ENCODE measurements around the gene ANKRD65.

GRCh38 chr1:1374929-1375662, 46.0 kb downstream of the ANKRD65 start, which contains the start of gene AURKAIP1:
- TF ChIP-seq CTCF (IDR thresholded peaks at IDR 0.05 in 8 of 11, conservative IDR thresholded peaks at IDR 0.05 in 3 of 11): peak in 9 of 11 experiments; percentile 13 to 71 (median 53)
- peak; percentile 91 to 96 (median 94) for TF ChIP-seq POLR2AphosphoS5 (IDR thresholded peaks at IDR 0.05)
- peak in 1 of 3 donors; percentile 30 for TF ChIP-seq POLR2A (IDR thresholded peaks at IDR 0.05)

All from spleen (tissue), 7 donors.